Measurements from ENCODE around the gene ALCAM.

Gene ALCAM

DNA sequence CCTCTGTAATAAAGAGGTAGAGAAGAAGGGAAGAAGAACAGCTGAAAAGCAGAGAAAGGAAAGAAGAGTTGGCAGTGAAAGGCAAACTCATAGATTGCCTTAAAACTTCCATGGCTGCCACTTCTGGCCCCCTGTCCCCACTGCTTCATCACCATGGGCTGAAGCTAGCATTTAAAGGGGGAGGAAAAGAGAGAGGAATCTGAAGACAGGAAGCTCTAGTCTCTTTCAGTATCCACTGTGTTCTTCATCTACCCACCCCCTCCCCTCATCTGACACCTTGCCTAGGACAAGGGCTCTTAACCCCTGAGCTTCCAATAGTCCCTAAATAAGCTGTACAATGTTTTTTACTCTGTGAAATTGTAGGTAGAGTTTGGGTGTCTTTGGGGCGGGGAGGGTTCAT lies 60.6 kb downstream of the ALCAM start:
- no peak overlapping the region for H3K4me3 ChIP-seq (ENCODE audit: low read length)
- TF ChIP-seq, protein P1, sequence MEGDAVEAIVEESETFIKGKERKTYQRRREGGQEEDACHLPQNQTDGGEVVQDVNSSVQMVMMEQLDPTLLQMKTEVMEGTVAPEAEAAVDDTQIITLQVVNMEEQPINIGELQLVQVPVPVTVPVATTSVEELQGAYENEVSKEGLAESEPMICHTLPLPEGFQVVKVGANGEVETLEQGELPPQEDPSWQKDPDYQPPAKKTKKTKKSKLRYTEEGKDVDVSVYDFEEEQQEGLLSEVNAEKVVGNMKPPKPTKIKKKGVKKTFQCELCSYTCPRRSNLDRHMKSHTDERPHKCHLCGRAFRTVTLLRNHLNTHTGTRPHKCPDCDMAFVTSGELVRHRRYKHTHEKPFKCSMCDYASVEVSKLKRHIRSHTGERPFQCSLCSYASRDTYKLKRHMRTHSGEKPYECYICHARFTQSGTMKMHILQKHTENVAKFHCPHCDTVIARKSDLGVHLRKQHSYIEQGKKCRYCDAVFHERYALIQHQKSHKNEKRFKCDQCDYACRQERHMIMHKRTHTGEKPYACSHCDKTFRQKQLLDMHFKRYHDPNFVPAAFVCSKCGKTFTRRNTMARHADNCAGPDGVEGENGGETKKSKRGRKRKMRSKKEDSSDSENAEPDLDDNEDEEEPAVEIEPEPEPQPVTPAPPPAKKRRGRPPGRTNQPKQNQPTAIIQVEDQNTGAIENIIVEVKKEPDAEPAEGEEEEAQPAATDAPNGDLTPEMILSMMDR (conservative IDR thresholded peaks at IDR 0.05; ENCODE audit: low read length): no peak
- DNase-seq (ENCODE audit: low read depth): no peak

DNA sequence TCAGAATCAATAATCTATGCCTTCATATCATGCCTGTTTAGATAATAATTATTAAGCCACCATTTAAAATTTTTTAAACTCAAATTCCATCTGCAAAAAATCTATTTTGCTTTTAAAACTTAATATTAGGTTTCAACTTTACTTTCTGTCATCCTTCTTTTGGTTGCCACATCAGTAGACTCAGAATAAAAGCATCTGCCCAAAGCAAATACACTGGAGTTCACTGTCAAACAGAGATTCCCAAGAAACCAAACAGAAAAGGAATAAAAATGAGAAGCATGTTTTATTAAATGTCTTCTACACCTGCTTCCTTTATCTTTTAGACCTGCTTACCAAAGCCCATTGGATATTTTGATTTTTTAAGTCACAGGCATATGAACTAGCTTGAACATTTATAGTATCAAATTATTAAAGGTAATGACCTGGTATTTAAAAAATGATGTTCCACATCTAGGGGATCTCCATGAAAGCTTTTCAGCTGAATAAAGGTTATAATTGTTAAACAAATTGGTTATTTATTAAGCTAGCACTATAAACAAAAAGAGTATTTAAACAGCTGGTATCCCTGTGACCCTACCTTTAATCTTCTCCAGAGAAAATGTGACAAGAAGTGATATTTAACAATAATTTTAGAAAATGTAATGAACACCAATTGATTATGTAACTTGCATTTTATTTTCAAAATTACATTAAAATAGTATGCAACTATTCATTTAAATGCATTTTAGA lies 62.5 kb downstream of the ALCAM start:
- no peak for DNase-seq (ENCODE audit: low read depth)
- no peak overlapping the region for H3K4me3 ChIP-seq (ENCODE audit: low read length)
- TF ChIP-seq, protein P1 (conservative IDR thresholded peaks at IDR 0.05; ENCODE audit: low read length): no peak

DNA sequence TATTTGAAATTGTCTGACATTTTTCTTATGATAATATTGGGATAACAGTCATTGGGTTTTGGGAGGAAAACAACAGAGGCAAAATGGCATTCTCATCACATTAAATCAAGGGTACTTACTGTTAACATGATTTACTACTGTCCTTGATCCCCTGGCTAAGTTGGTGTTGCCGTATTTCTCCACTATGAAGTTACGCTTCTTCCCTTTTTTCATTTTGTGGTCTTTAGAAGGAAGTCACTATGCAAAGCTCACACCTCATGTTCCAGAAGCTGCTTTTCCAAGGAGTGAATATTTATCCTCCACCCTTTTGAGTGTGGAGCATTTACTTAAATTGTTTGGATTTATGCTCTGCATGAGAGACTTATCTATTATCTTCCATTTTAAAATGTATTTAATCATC lies 63.7 kb downstream of the ALCAM start:
- no peak overlapping the region for H3K4me3 ChIP-seq (ENCODE audit: low read length)
- TF ChIP-seq, protein P1 (conservative IDR thresholded peaks at IDR 0.05; ENCODE audit: low read length): no peak
- DNase-seq (ENCODE audit: low read depth): no peak

DNA sequence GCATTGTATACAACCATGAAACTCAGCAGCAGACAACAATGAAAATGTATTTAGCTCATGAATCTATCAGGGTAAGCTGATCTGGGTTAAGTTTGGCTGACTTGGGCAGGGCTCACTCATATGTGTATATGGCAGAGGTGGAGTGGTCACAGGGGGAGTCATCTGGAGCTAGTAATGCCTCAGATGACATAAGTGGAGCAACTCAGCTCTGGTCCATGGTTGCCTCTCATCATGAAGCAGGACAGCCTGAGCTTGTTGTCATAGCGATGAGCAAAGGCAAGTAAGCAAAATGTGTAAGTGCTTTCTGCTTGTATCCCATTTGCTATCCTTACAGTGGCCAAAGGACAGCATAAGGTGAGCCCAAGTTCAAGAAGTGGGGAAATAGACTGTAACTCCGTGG lies 64.5 kb downstream of the ALCAM start:
- no peak overlapping the region for H3K4me3 ChIP-seq (ENCODE audit: low read length)
- DNase-seq (ENCODE audit: low read depth): no peak
- TF ChIP-seq, protein P1 (conservative IDR thresholded peaks at IDR 0.05; ENCODE audit: low read length): no peak

DNA sequence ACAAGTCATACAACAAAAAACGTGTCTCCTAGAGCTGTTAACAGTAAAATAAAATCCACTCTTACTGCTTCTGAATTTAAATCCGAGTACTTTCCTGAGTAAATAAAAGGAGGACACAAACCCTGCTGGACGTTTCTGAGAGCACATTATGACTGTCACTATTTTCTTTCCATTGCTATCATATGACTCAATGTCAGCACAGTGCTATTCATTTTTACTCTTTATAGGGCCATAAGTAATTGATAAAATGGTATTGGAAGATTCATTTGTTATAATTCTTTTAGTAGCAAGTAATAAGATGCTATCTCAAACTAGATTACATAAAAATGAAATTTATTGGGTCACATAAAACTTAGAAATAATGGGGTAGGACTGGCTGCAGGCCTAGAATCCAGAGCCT lies 68.6 kb downstream of the ALCAM start:
- no peak overlapping the region for H3K4me3 ChIP-seq (ENCODE audit: low read length)
- TF ChIP-seq, protein P1 (conservative IDR thresholded peaks at IDR 0.05; ENCODE audit: low read length): no peak

DNA sequence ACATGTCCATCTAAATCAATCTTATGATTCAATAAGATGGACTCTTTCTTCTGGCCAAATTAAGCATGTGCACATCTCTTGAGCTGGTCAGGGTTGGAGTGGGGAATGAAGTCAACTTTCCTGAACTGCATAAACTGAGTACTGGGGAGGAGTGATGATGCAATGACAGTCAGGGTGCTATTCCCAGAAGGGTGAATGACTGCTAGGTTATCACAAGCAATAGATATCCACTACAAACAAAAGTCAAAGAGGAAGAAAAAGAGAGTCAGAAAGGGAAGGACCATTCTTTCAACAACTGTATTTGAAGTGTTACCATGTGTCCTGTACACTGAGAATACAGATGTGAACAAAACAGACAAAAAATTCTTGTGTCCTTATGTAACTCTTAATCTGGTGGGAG lies 70.0 kb downstream of the ALCAM start:
- H3K4me3 ChIP-seq (ENCODE audit: low read length): no peak overlapping the region
- DNase-seq (ENCODE audit: low read depth): no peak
- TF ChIP-seq, protein P1 (conservative IDR thresholded peaks at IDR 0.05; ENCODE audit: low read length): no peak

More for the DNA sequence above, 68.6 kb downstream of the ALCAM start:
- DNase-seq (ENCODE audit: low read depth): no peak

DNA sequence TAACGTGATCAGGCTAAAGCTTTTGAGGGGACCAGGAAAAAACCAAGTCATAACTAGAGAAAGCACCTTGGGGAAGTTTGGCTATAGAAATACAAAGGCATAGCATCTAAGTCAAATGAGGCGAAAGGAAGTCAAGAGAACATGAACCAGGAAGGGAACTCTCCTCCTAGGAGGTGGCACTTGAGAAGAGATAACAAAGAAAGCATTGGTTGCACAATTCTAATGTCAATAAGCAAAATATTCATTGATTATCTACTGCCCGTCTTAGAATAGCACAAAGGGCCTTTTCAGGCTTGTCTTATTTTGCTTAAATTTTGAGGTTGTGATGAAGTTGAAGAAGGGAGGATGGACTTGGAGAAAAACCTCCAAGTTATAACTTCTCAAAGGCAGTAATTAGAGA lies 73.4 kb downstream of the ALCAM start:
- no peak overlapping the region for H3K4me3 ChIP-seq (ENCODE audit: low read length)
- no peak for DNase-seq (ENCODE audit: low read depth)
- TF ChIP-seq, protein P1 (conservative IDR thresholded peaks at IDR 0.05; ENCODE audit: low read length): no peak
